ENCODE data around the gene LIN9.
A peak's percentile ranks its signal among the peaks of the same experiment; 100 is the strongest.

Gene LIN9

DNA sequence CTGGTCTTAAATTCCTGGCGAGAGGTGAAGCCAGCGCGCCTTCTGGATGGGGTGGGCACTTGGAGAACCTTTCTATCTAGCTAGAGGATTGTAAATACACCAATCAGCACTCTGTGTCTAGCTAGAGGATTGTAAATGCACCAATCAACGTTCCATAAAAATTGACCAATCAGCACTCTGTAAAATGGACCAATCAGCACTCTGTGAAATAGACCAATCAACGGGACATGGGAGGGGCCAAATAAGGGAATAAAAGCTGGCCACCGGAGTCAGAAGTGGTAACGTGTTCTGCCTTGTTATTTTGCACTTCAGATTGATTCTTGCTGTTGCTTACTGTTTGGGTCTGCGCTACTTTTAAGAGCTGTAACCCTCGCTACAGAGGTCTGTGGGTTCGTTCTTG, 12.0 kb upstream of the LIN9 start:
- no peak overlapping the region for H3K23ac ChIP-seq (ENCODE audit: low read length)
- no peak overlapping the region for H2BK5ac ChIP-seq (ENCODE audit: low read depth, low read length, poor library complexity)
- H4K91ac ChIP-seq (ENCODE audit: low read depth, low read length): peak overlapping the region; percentile 58
- WGBS (ENCODE audit: extremely low coverage, insufficient coverage, insufficient read length): no CpG with 5 or more reads among the region's 10 CpGs
- H3K18ac ChIP-seq (ENCODE audit: low read length): no peak overlapping the region
- no peak overlapping the region for H3K14ac ChIP-seq (ENCODE audit: low read length)
- H3K9ac ChIP-seq (ENCODE audit: low read length): no peak overlapping the region
- peaks cover 36% of the 10 kb centered on the region for H3K79me1 ChIP-seq (ENCODE audit: low read length)
- peaks cover 14 to 25% of the 10 kb centered on the region in 2 experiments for H3K4me1 ChIP-seq (ENCODE audit: control insufficient read depth in 1 of 2, insufficient read depth in 2 of 2, low read length in 2 of 2)
- H3K4me3 ChIP-seq (ENCODE audit: low read depth, low read length): no peak overlapping the region
- H4K8ac ChIP-seq (ENCODE audit: low read depth, low read length): no peak overlapping the region
- H3K79me2 ChIP-seq (ENCODE audit: control insufficient read depth, insufficient read depth, low read length, poor library complexity): no peaks in the 10 kb centered on the region
- no peaks in the 10 kb centered on the region for H3K27me3 ChIP-seq (ENCODE audit: insufficient read depth, low read length)
- no peaks in the 10 kb centered on the region for H3K9me3 ChIP-seq (ENCODE audit: insufficient read depth, low read depth, low read length)
- no peak overlapping the region for H4K12ac ChIP-seq (ENCODE audit: low read depth, low read length)
- no peak overlapping the region for H2BK120ac ChIP-seq (ENCODE audit: insufficient read depth, low read length, poor library complexity)
- no peak overlapping the region for H2AFZ ChIP-seq (ENCODE audit: insufficient read depth, low read length, poor library complexity)
- no peak overlapping the region for H3K4me2 ChIP-seq (ENCODE audit: low read length)
- no peaks in the 10 kb centered on the region for H3K36me3 ChIP-seq (ENCODE audit: control insufficient read depth in 1 of 2, insufficient read depth in 2 of 2, low read length in 2 of 2)
- H3K4ac ChIP-seq (ENCODE audit: low read depth, low read length): no peak overlapping the region
- peak overlapping the region; percentile 80 for H2BK12ac ChIP-seq (ENCODE audit: low read length)
- DNase-seq: no peak
- no peak overlapping the region for H3K27ac ChIP-seq (ENCODE audit: low read depth, low read length)
- no peak overlapping the region for H2AK5ac ChIP-seq (ENCODE audit: low read length)

GRCh38 chr1:226318471-226318870, 9.5 kb upstream of the LIN9 start:
- H2BK12ac ChIP-seq (ENCODE audit: low read length): no peak overlapping the region
- H3K27me3 ChIP-seq (ENCODE audit: insufficient read depth, low read length): no peaks in the 10 kb centered on the region
- H3K23ac ChIP-seq (ENCODE audit: low read length): no peak overlapping the region
- no peak overlapping the region for H3K9ac ChIP-seq (ENCODE audit: low read length)
- H3K4me1 ChIP-seq (ENCODE audit: control insufficient read depth in 1 of 2, insufficient read depth in 2 of 2, low read length in 2 of 2): peaks cover 4 to 12% of the 10 kb centered on the region in 2 experiments
- H2AK5ac ChIP-seq (ENCODE audit: low read length): peak overlapping the region; percentile 23
- H3K79me1 ChIP-seq (ENCODE audit: low read length): peaks cover 17% of the 10 kb centered on the region
- H3K4me3 ChIP-seq (ENCODE audit: low read depth, low read length): no peak overlapping the region
- H4K91ac ChIP-seq (ENCODE audit: low read depth, low read length): no peak overlapping the region
- H3K18ac ChIP-seq (ENCODE audit: low read length): no peak overlapping the region
- no peaks in the 10 kb centered on the region for H3K79me2 ChIP-seq (ENCODE audit: control insufficient read depth, insufficient read depth, low read length, poor library complexity)
- H3K36me3 ChIP-seq (ENCODE audit: control insufficient read depth in 1 of 2, insufficient read depth in 2 of 2, low read length in 2 of 2): no peaks in the 10 kb centered on the region
- WGBS (ENCODE audit: extremely low coverage, insufficient coverage, insufficient read length): no CpG with 5 or more reads among the region's 5 CpGs
- no peak overlapping the region for H2BK5ac ChIP-seq (ENCODE audit: low read depth, low read length, poor library complexity)
- no peaks in the 10 kb centered on the region for H3K9me3 ChIP-seq (ENCODE audit: insufficient read depth, low read depth, low read length)
- no peak overlapping the region for H4K8ac ChIP-seq (ENCODE audit: low read depth, low read length)
- H4K12ac ChIP-seq (ENCODE audit: low read depth, low read length): no peak overlapping the region
- H3K4me2 ChIP-seq (ENCODE audit: low read length): no peak overlapping the region
- no peak overlapping the region for H2BK120ac ChIP-seq (ENCODE audit: insufficient read depth, low read length, poor library complexity)
- no peak overlapping the region for H3K4ac ChIP-seq (ENCODE audit: low read depth, low read length)
- H3K27ac ChIP-seq (ENCODE audit: low read depth, low read length): no peak overlapping the region
- no peak overlapping the region for H2AFZ ChIP-seq (ENCODE audit: insufficient read depth, low read length, poor library complexity)
- no peak overlapping the region for H3K14ac ChIP-seq (ENCODE audit: low read length)
- DNase-seq: no peak

GRCh38 chr1:226314055-226314454, 5.1 kb upstream of the LIN9 start:
- Histone ChIP-seq H3K4me3 (ENCODE audit: low read depth, low read length) (no peak overlapping the region), H3K36me3 (ENCODE audit: control insufficient read depth in 1 of 2, insufficient read depth in 2 of 2, low read length in 2 of 2) (no peaks in the 10 kb centered on the region), H3K18ac (ENCODE audit: low read length) (no peak overlapping the region), H3K79me1 (ENCODE audit: low read length) (peaks cover 12% of the 10 kb centered on the region), H2BK12ac (ENCODE audit: low read length) (no peak overlapping the region), H4K8ac (ENCODE audit: low read depth, low read length) (no peak overlapping the region), H3K4ac (ENCODE audit: low read depth, low read length) (no peak overlapping the region), H3K9me3 (ENCODE audit: insufficient read depth, low read depth, low read length) (no peaks in the 10 kb centered on the region), H4K12ac (ENCODE audit: low read depth, low read length) (no peak overlapping the region), H2BK120ac (ENCODE audit: insufficient read depth, low read length, poor library complexity) (no peak overlapping the region), H2BK5ac (ENCODE audit: low read depth, low read length, poor library complexity) (no peak overlapping the region), H3K27ac (ENCODE audit: low read depth, low read length) (no peak overlapping the region), H2AFZ (ENCODE audit: insufficient read depth, low read length, poor library complexity) (no peak overlapping the region), H3K4me1 (ENCODE audit: control insufficient read depth in 1 of 2, insufficient read depth in 2 of 2, low read length in 2 of 2) (peaks cover 7 to 14% of the 10 kb centered on the region in 2 experiments), H3K14ac (ENCODE audit: low read length) (no peak overlapping the region), H3K79me2 (ENCODE audit: control insufficient read depth, insufficient read depth, low read length, poor library complexity) (peaks cover 5% of the 10 kb centered on the region), H4K91ac (ENCODE audit: low read depth, low read length) (no peak overlapping the region), H3K9ac (ENCODE audit: low read length) (no peak overlapping the region), H2AK5ac (ENCODE audit: low read length) (no peak overlapping the region), H3K23ac (ENCODE audit: low read length) (no peak overlapping the region), H3K27me3 (ENCODE audit: insufficient read depth, low read length) (no peaks in the 10 kb centered on the region), H3K4me2 (ENCODE audit: low read length) (no peak overlapping the region)
- DNase-seq: no peak

- Histone ChIP-seq H3K9me3 (ENCODE audit: insufficient read depth, low read depth, low read length) (no peaks in the 10 kb centered on the region), H3K18ac (ENCODE audit: low read length) (no peak overlapping the region), H4K8ac (ENCODE audit: low read depth, low read length) (peak overlapping the region; percentile 47), H3K4me1 (ENCODE audit: control insufficient read depth in 1 of 2, insufficient read depth in 2 of 2, low read length in 2 of 2) (peaks cover 9 to 14% of the 10 kb centered on the region in 2 experiments), H3K23ac (ENCODE audit: low read length) (no peak overlapping the region), H2AFZ (ENCODE audit: insufficient read depth, low read length, poor library complexity) (no peak overlapping the region), H3K4ac (ENCODE audit: low read depth, low read length) (no peak overlapping the region), H3K9ac (ENCODE audit: low read length) (no peak overlapping the region), H2BK12ac (ENCODE audit: low read length) (peak overlapping the region; percentile 72), H2AK5ac (ENCODE audit: low read length) (peak overlapping the region; percentile 81), H3K27ac (ENCODE audit: low read depth, low read length) (no peak overlapping the region), H3K27me3 (ENCODE audit: insufficient read depth, low read length) (no peaks in the 10 kb centered on the region), H3K4me3 (ENCODE audit: low read depth, low read length) (no peak overlapping the region), H2BK120ac (ENCODE audit: insufficient read depth, low read length, poor library complexity) (peak overlapping the region; percentile 11), H3K14ac (ENCODE audit: low read length) (no peak overlapping the region), H2BK5ac (ENCODE audit: low read depth, low read length, poor library complexity) (no peak overlapping the region), H4K91ac (ENCODE audit: low read depth, low read length) (peak overlapping the region; percentile 52), H3K79me1 (ENCODE audit: low read length) (peaks cover 21% of the 10 kb centered on the region), H3K79me2 (ENCODE audit: control insufficient read depth, insufficient read depth, low read length, poor library complexity) (peaks cover 14% of the 10 kb centered on the region), H3K36me3 (ENCODE audit: control insufficient read depth in 1 of 2, insufficient read depth in 2 of 2, low read length in 2 of 2) (no peaks in the 10 kb centered on the region), H3K4me2 (ENCODE audit: low read length) (no peak overlapping the region), H4K12ac (ENCODE audit: low read depth, low read length) (no peak overlapping the region)
- no peak for DNase-seq
- no CpG with 5 or more reads among the region's 2 CpGs for WGBS (ENCODE audit: extremely low coverage, insufficient coverage, insufficient read length)
Observed at GRCh38 chr1:226312065-226312464, 3.1 kb upstream of the LIN9 start.

Data from trophoblast cell (in vitro differentiated cells and primary cell).